ENCODE measurements around the gene PEA15.

Gene PEA15

DNA sequence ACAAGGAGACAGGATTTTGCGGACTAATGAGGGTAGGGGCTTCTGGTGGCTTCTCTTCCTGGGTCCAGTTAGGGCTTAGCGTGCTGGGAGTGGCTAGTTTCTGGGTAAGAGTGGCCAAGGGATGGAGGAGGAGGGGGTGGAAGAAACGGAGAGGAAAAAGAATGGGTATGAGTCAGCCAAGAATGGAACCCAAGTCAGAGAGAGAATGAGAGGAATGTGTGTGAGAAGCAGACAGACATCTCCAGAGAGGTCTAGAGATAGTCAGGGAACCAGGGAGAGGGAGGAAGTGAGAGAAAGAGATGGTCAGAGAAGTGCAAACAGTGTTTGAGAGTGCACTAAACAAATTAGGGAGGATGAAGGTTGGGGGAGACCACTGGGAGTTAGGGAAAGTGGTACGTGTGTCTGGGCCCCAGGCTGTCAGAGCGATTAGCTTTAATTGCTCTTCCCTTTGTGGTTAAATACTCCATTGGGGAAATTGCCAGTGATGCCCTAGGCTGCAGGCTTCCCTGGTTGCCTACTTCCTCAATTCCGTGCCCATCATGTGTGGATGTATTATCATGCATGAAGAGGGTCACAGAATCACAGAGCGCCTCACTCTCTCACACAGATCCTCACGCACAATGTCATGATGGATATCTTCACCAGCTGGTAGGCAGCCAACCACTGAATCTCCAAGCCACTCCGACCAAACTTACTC, 1.4 kb downstream of the PEA15 start:
- peaks cover 28% of the 10 kb centered on the region for H3K79me1 ChIP-seq (ENCODE audit: low read length)
- peak overlapping the region; percentile 64 for H3K27ac ChIP-seq (ENCODE audit: low read depth, low read length)
- H3K36me3 ChIP-seq (ENCODE audit: control insufficient read depth, insufficient read depth, low read length): peaks cover 4% of the 10 kb centered on the region
- no CpG with 5 or more reads among the region's 9 CpGs for WGBS (ENCODE audit: extremely low coverage, insufficient coverage, low lambda C conversion rate)
- H3K4me3 ChIP-seq (ENCODE audit: low read length): peak overlapping the region; percentile 85
- peaks cover 53% of the 10 kb centered on the region for H3K79me2 ChIP-seq (ENCODE audit: control insufficient read depth, insufficient read depth, low read length)
- H3K4me2 ChIP-seq (ENCODE audit: low read length): peak overlapping the region; percentile 29
- H3K18ac ChIP-seq (ENCODE audit: low read length): no peak overlapping the region
- peak overlapping the region; percentile 98 for H3K56ac ChIP-seq (ENCODE audit: low read length)
- H3K23ac ChIP-seq (ENCODE audit: low read length): peak overlapping the region; percentile 92
- H2AK5ac ChIP-seq (ENCODE audit: low read length): peak overlapping the region; percentile 18
- no peak overlapping the region for H2BK120ac ChIP-seq (ENCODE audit: low read depth, low read length)
- no peak overlapping the region for H4K5ac ChIP-seq (ENCODE audit: low read length)
- no peak overlapping the region for H2BK5ac ChIP-seq (ENCODE audit: low read length)
- H4K8ac ChIP-seq (ENCODE audit: low read depth, low read length): no peak overlapping the region
- H3K27me3 ChIP-seq (ENCODE audit: insufficient read depth, low read length, poor library complexity): no peaks in the 10 kb centered on the region
- peaks cover 25% of the 10 kb centered on the region for H3K4me1 ChIP-seq (ENCODE audit: control insufficient read depth, low read depth, low read length)
- H3K9ac ChIP-seq (ENCODE audit: low read length): peak overlapping the region; percentile 98
- H2BK15ac ChIP-seq (replicated peaks; ENCODE audit: low read depth): no peak overlapping the region
- DNase-seq: peak; percentile 96
- no peak overlapping the region for H3K4ac ChIP-seq (ENCODE audit: low read depth, low read length)

- no peak overlapping the region for H4K8ac ChIP-seq (ENCODE audit: low read depth, low read length)
- H3K27me3 ChIP-seq (ENCODE audit: insufficient read depth, low read length, poor library complexity): no peaks in the 10 kb centered on the region
- H3K23ac ChIP-seq (ENCODE audit: low read length): peak overlapping the region; percentile 92
- peaks cover 25% of the 10 kb centered on the region for H3K4me1 ChIP-seq (ENCODE audit: control insufficient read depth, low read depth, low read length)
- no CpG with 5 or more reads among the region's 4 CpGs for WGBS (ENCODE audit: extremely low coverage, insufficient coverage, low lambda C conversion rate)
- no peak overlapping the region for H2BK120ac ChIP-seq (ENCODE audit: low read depth, low read length)
- peaks cover 6% of the 10 kb centered on the region for H3K36me3 ChIP-seq (ENCODE audit: control insufficient read depth, insufficient read depth, low read length)
- H3K18ac ChIP-seq (ENCODE audit: low read length): no peak overlapping the region
- peaks cover 28% of the 10 kb centered on the region for H3K79me1 ChIP-seq (ENCODE audit: low read length)
- H3K9ac ChIP-seq (ENCODE audit: low read length): peak overlapping the region; percentile 98
- no peak overlapping the region for H4K5ac ChIP-seq (ENCODE audit: low read length)
- H2BK5ac ChIP-seq (ENCODE audit: low read length): no peak overlapping the region
- DNase-seq: no peak
- H3K56ac ChIP-seq (ENCODE audit: low read length): peak overlapping the region; percentile 98
- peak overlapping the region; percentile 18 for H2AK5ac ChIP-seq (ENCODE audit: low read length)
- no peak overlapping the region for H2BK15ac ChIP-seq (replicated peaks; ENCODE audit: low read depth)
- H3K79me2 ChIP-seq (ENCODE audit: control insufficient read depth, insufficient read depth, low read length): peaks cover 53% of the 10 kb centered on the region
- H3K4me3 ChIP-seq (ENCODE audit: low read length): no peak overlapping the region
- peak overlapping the region; percentile 8 for H3K27ac ChIP-seq (ENCODE audit: low read depth, low read length)
- no peak overlapping the region for H3K4ac ChIP-seq (ENCODE audit: low read depth, low read length)
- H3K4me2 ChIP-seq (ENCODE audit: low read length): peak overlapping the region; percentile 29
These were observed 2.0 kb downstream of the PEA15 start for GRCh38 chr1:160207118-160207650.

DNA sequence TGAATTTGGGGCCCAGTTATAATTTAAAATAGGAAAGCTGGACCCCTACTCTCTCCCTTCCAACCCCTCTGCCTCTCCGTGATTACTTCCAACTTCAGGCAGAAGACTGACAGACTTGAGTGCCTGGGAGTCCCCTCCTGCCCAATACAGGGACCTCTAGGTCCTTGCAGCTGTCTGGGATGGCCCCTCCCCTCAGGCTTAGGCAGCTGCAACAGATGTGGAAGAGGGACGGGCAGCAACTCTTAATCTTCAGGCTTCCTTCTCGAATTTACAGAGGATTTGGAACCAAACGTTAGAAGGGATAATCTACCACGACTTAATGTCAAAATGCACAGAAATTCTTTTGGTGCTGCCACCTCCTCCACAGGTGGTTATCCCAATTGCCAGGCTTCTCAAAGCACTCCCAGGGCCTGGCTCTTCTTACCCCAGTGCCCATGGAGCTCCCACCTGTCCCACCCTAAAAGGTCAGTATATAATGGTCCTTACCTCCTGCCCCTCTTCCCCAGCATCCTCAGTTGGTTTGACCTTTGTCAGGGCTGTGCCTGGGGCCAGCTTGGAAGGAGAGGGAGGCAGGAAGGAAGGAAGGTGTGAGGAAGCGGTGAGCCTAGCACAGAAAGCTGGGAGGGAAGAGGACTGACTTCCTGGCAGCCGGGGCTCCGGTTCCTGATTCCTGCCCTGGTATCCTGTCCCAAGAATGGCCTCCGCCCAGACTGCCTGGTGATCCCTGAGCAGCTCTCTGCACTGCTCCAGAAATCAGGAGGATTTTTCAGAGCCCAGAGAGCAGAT, 2.8 kb downstream of the PEA15 start:
- H3K4me2 ChIP-seq (ENCODE audit: low read length): no peak overlapping the region
- no peaks in the 10 kb centered on the region for H3K27me3 ChIP-seq (ENCODE audit: insufficient read depth, low read length, poor library complexity)
- DNase-seq: no peak
- H3K9ac ChIP-seq (ENCODE audit: low read length): peak overlapping the region; percentile 1
- no CpG with 5 or more reads among the region's 9 CpGs for WGBS (ENCODE audit: extremely low coverage, insufficient coverage, low lambda C conversion rate)
- H3K23ac ChIP-seq (ENCODE audit: low read length): no peak overlapping the region
- H2BK15ac ChIP-seq (replicated peaks; ENCODE audit: low read depth): no peak overlapping the region
- no peak overlapping the region for H4K8ac ChIP-seq (ENCODE audit: low read depth, low read length)
- H3K4ac ChIP-seq (ENCODE audit: low read depth, low read length): no peak overlapping the region
- H3K27ac ChIP-seq (ENCODE audit: low read depth, low read length): no peak overlapping the region
- H2AK5ac ChIP-seq (ENCODE audit: low read length): no peak overlapping the region
- peaks cover 9% of the 10 kb centered on the region for H3K36me3 ChIP-seq (ENCODE audit: control insufficient read depth, insufficient read depth, low read length)
- peaks cover 53% of the 10 kb centered on the region for H3K79me2 ChIP-seq (ENCODE audit: control insufficient read depth, insufficient read depth, low read length)
- peaks cover 32% of the 10 kb centered on the region for H3K79me1 ChIP-seq (ENCODE audit: low read length)
- H3K18ac ChIP-seq (ENCODE audit: low read length): no peak overlapping the region
- peak overlapping the region; percentile 43 for H3K56ac ChIP-seq (ENCODE audit: low read length)
- H2BK5ac ChIP-seq (ENCODE audit: low read length): no peak overlapping the region
- H2BK120ac ChIP-seq (ENCODE audit: low read depth, low read length): no peak overlapping the region
- H3K4me3 ChIP-seq (ENCODE audit: low read length): no peak overlapping the region
- H4K5ac ChIP-seq (ENCODE audit: low read length): no peak overlapping the region
- peaks cover 25% of the 10 kb centered on the region for H3K4me1 ChIP-seq (ENCODE audit: control insufficient read depth, low read depth, low read length)

GRCh38 chr1:160208557-160209320, 3.6 kb downstream of the PEA15 start:
- no peak overlapping the region for H3K4me2 ChIP-seq (ENCODE audit: low read length)
- H3K56ac ChIP-seq (ENCODE audit: low read length): peak overlapping the region; percentile 8
- H3K27ac ChIP-seq (ENCODE audit: low read depth, low read length): no peak overlapping the region
- H3K79me2 ChIP-seq (ENCODE audit: control insufficient read depth, insufficient read depth, low read length): peaks cover 53% of the 10 kb centered on the region
- no peak overlapping the region for H2BK120ac ChIP-seq (ENCODE audit: low read depth, low read length)
- H3K27me3 ChIP-seq (ENCODE audit: insufficient read depth, low read length, poor library complexity): no peaks in the 10 kb centered on the region
- no peak overlapping the region for H4K8ac ChIP-seq (ENCODE audit: low read depth, low read length)
- no peak overlapping the region for H3K23ac ChIP-seq (ENCODE audit: low read length)
- H3K18ac ChIP-seq (ENCODE audit: low read length): no peak overlapping the region
- H3K4me3 ChIP-seq (ENCODE audit: low read length): no peak overlapping the region
- H3K4me1 ChIP-seq (ENCODE audit: control insufficient read depth, low read depth, low read length): peaks cover 25% of the 10 kb centered on the region
- H2AK5ac ChIP-seq (ENCODE audit: low read length): no peak overlapping the region
- H3K79me1 ChIP-seq (ENCODE audit: low read length): peaks cover 35% of the 10 kb centered on the region
- DNase-seq: no peak
- no peak overlapping the region for H2BK5ac ChIP-seq (ENCODE audit: low read length)
- no peak overlapping the region for H3K4ac ChIP-seq (ENCODE audit: low read depth, low read length)
- no CpG with 5 or more reads among the region's 6 CpGs for WGBS (ENCODE audit: extremely low coverage, insufficient coverage, low lambda C conversion rate)
- no peak overlapping the region for H2BK15ac ChIP-seq (replicated peaks; ENCODE audit: low read depth)
- no peak overlapping the region for H3K9ac ChIP-seq (ENCODE audit: low read length)
- no peak overlapping the region for H4K5ac ChIP-seq (ENCODE audit: low read length)
- H3K36me3 ChIP-seq (ENCODE audit: control insufficient read depth, insufficient read depth, low read length): peaks cover 15% of the 10 kb centered on the region

DNA sequence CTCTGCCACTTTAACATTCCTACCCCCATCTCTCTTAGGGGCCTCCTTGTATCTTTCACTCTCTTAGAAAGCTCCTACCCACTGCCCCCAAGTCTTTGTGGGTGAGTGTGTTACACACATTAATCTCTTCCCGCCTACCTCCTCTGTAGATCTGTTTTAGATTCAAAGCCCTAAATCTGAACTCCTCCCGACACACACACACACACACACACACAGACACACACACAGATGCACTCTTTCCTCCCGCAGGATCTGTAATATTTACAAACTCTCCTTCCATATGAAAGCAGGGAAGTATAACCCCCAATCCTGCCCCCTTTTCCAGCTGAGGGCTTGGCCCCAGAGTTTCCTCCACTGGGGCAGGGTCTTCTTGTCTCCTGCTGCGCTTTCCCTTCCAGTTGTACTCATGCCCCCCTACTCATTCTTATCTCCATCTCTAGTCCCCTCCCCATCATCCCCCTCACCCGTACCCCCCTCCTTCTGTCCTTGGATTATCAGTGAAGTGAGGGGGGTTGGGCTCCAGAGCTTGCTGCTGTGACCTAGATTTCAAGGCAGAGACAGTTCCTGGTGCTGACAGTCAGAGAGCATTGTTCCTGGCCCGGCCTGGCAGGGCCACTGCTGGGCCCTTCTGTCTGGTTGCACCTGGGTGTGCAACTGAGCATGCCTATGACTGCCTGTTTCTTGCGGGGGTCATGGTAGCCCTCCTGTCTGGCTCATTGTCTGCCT, 4.3 kb downstream of the PEA15 start:
- peak; percentile 68 for DNase-seq
- Histone ChIP-seq H3K27ac (ENCODE audit: low read depth, low read length) (no peak overlapping the region), H3K79me1 (ENCODE audit: low read length) (peaks cover 35% of the 10 kb centered on the region), H3K79me2 (ENCODE audit: control insufficient read depth, insufficient read depth, low read length) (peaks cover 53% of the 10 kb centered on the region), H2AK5ac (ENCODE audit: low read length) (no peak overlapping the region), H4K8ac (ENCODE audit: low read depth, low read length) (no peak overlapping the region), H3K18ac (ENCODE audit: low read length) (no peak overlapping the region), H3K36me3 (ENCODE audit: control insufficient read depth, insufficient read depth, low read length) (peaks cover 19% of the 10 kb centered on the region), H2BK15ac (replicated peaks; ENCODE audit: low read depth) (no peak overlapping the region), H2BK120ac (ENCODE audit: low read depth, low read length) (no peak overlapping the region), H3K4me2 (ENCODE audit: low read length) (no peak overlapping the region), H3K9ac (ENCODE audit: low read length) (peak overlapping the region; percentile 12), H3K56ac (ENCODE audit: low read length) (peak overlapping the region; percentile 44), H2BK5ac (ENCODE audit: low read length) (no peak overlapping the region), H4K5ac (ENCODE audit: low read length) (no peak overlapping the region), H3K4me1 (ENCODE audit: control insufficient read depth, low read depth, low read length) (peaks cover 25% of the 10 kb centered on the region), H3K4ac (ENCODE audit: low read depth, low read length) (no peak overlapping the region), H3K23ac (ENCODE audit: low read length) (no peak overlapping the region), H3K4me3 (ENCODE audit: low read length) (no peak overlapping the region), H3K27me3 (ENCODE audit: insufficient read depth, low read length, poor library complexity) (no peaks in the 10 kb centered on the region)
- no CpG with 5 or more reads among the region's 7 CpGs for WGBS (ENCODE audit: extremely low coverage, insufficient coverage, low lambda C conversion rate)

Data from mesendoderm (in vitro differentiated cells).